CD14-positive monocyte (primary cell): ENCODE measurements around the gene EMILIN1. TPM values are rescaled to one million over a fixed set of nuclear protein-coding genes. Genes with fewer than 3 reads are reported as not detected.
A peak's percentile ranks its signal among the peaks of the same experiment; 100 is the strongest.

Source experiments
- DNase-seq, 3 donors: peaks; one replicate each; pipeline ENCODE4 v3.0.0-alpha.2; 2011 to 2022
- H2AFZ ChIP-seq: 2 replicates; pipeline ENCODE4 v1.6.0; 2012; ENCODE audit warnings: mild to moderate bottlenecking, low read depth, low read length, inconsistent platforms; ENCODE audit not compliant: insufficient read depth, poor library complexity, severe bottlenecking
- H3K27ac ChIP-seq, 2 donors: 1 replicate in 1 of 2; 2 replicates in 1 of 2; pipeline ENCODE4 v1.5.1; 2012 to 2013; ENCODE audit warnings: low read length in 2 of 2, control low read depth in 1 of 2, inconsistent platforms in 1 of 2, low read depth in 1 of 2, mild to moderate bottlenecking in 1 of 2
- H3K27me3 ChIP-seq, 2 donors: one replicate each; pipeline versions ENCODE4 v1.6.0 to v1.6.1; 2011 to 2013; ENCODE audit warnings: low read length in 2 of 2; ENCODE audit not compliant: control insufficient read depth in 2 of 2, insufficient read depth in 2 of 2
- H3K36me3 ChIP-seq, 2 donors: replicated peaks in 1 of 2; 1 replicate in 1 of 2; 2 replicates in 1 of 2; pipeline versions ENCODE4 v1.5.1 to v1.6.1; 2012 to 2013; ENCODE audit warnings: low read length in 2 of 2, control low read depth in 1 of 2, inconsistent platforms in 1 of 2, mild to moderate bottlenecking in 1 of 2; ENCODE audit not compliant: insufficient read depth in 2 of 2, control insufficient read depth in 1 of 2
- H3K4me1 ChIP-seq, 2 donors: 1 replicate in 1 of 2; 2 replicates in 1 of 2; pipeline versions ENCODE4 v1.5.1 to v1.6.1; 2012 to 2013; ENCODE audit warnings: low read length in 2 of 2, control low read depth in 1 of 2, inconsistent platforms in 1 of 2, mild to moderate bottlenecking in 1 of 2, moderate library complexity in 1 of 2; ENCODE audit not compliant: insufficient read depth in 2 of 2, control insufficient read depth in 1 of 2
- H3K4me2 ChIP-seq: replicated peaks from 2 replicates; pipeline ENCODE3; 2012; ENCODE audit warnings: low read length, moderate library complexity, mild to moderate bottlenecking; ENCODE audit not compliant: poor library complexity, severe bottlenecking; ENCODE audit errors: extremely low read depth
- H3K4me3 ChIP-seq, 3 experiments: fragments of 200-600 bp in 1 of 3; sonication (generic) in 1 of 3; replicated peaks in 1 of 3; 1 replicate in 2 of 3; 2 replicates in 1 of 3; pipeline ENCODE4 v1.5.1; 2011 to 2013; ENCODE audit warnings: low read length in 3 of 3, mild to moderate bottlenecking in 3 of 3, control low read depth in 2 of 3, low read depth in 2 of 3, inconsistent platforms in 1 of 3, moderate library complexity in 1 of 3
- H3K79me2 ChIP-seq: 2 replicates; pipeline ENCODE4 v1.6.0; 2012; ENCODE audit warnings: mild to moderate bottlenecking, control low read depth, inconsistent platforms, low read length, moderate library complexity; ENCODE audit not compliant: insufficient read depth
- H3K9ac ChIP-seq: 2 replicates; pipeline ENCODE4 v1.6.0; 2017; ENCODE audit warnings: low read length, mild to moderate bottlenecking; ENCODE audit not compliant: insufficient read depth, poor library complexity, severe bottlenecking
- H3K9me3 ChIP-seq, 2 donors: replicated peaks in 1 of 2; 1 replicate in 1 of 2; 2 replicates in 1 of 2; pipeline versions ENCODE4 v1.5.1 to v1.6.1; 2012 to 2013; ENCODE audit warnings: low read length in 2 of 2, control low read depth in 1 of 2; ENCODE audit not compliant: control insufficient read depth in 1 of 2, insufficient read depth in 1 of 2
- H4K20me1 ChIP-seq: 2 replicates; pipeline ENCODE4 v1.6.0; 2012; ENCODE audit warnings: mild to moderate bottlenecking, low read length, control low read depth, moderate library complexity; ENCODE audit not compliant: insufficient read depth
- H3K27ac Mint-ChIP-seq, 7 donors: one replicate each; pipeline ENCODE4 v1.8.0; 2020; ENCODE audit warnings: mild to moderate bottlenecking in 7 of 7, mixed read lengths in 7 of 7, moderate library complexity in 6 of 7, inconsistent platforms in 2 of 7
- H3K27me3 Mint-ChIP-seq, 3 donors: one replicate each; pipeline ENCODE4 v1.8.0; 2021 to 2022; ENCODE audit warnings: low read depth in 3 of 3, mild to moderate bottlenecking in 3 of 3, mixed read lengths in 3 of 3, moderate library complexity in 3 of 3, inconsistent platforms in 1 of 3
- H3K36me3 Mint-ChIP-seq, 2 donors: one replicate each; pipeline ENCODE4 v1.8.0; 2020; ENCODE audit warnings: mixed read lengths in 2 of 2, inconsistent platforms in 1 of 2, mild to moderate bottlenecking in 1 of 2
- H3K4me1 Mint-ChIP-seq: one replicate; pipeline ENCODE4 v1.8.0; 2020; ENCODE audit warnings: mild to moderate bottlenecking, mixed read lengths
- H3K4me3 Mint-ChIP-seq, 2 donors: one replicate each; pipeline ENCODE4 v1.8.0; 2020; ENCODE audit warnings: mild to moderate bottlenecking in 2 of 2, mixed read lengths in 2 of 2, moderate library complexity in 1 of 2
- H3K9me3 Mint-ChIP-seq, 7 donors: one replicate each; pipeline ENCODE4 v1.8.0; 2020 to 2022; ENCODE audit warnings: mixed read lengths in 7 of 7, mild to moderate bottlenecking in 6 of 7, moderate library complexity in 6 of 7, inconsistent platforms in 2 of 7
- whole genome bisulfite sequencing: methylation state at CpG from one replicate; pipeline ENCODE4 v1.1.5; 2013; ENCODE audit warnings: missing lambda C conversion rate; ENCODE audit not compliant: insufficient coverage; 5-methylcytosine and 5-hydroxymethylcytosine counted together
- intact Hi-C, 2 donors: fragments of 100-400 bp; cut with micrococcal nuclease; formaldehyde crosslinking; loops; one replicate each; pipeline versions ENCODE4 v1.15.0 to v1.15.1; 2023
- polyA plus RNA-seq, 3 donors: library from polyadenylated mRNA; depleted of rRNA in 1 of 3; unstranded in 2 of 3; stranded (reverse) in 1 of 3; fragments of 300-500 nt in 2 of 3; fragments of >200 nt in 1 of 3; fragmentation: Illumina TruSeq in 2 of 3; gene quantifications; 1 replicate in 2 of 3; 2 replicates in 1 of 3; pipeline ENCODE4 v1.2.3, GENCODE V29; 2012 to 2021
- TF ChIP-seq, protein P1 (sequence below): fragments of 200-600 bp; IDR thresholded peaks from one replicate; pipeline ENCODE4 v1.8.0; 2022; ENCODE audit warnings: antibody characterized with exemption, mild to moderate bottlenecking

Gene EMILIN1
- polyA plus RNA-seq, 3 donors: 0.43 to 1.0 (median 0.44) TPM

DNA sequence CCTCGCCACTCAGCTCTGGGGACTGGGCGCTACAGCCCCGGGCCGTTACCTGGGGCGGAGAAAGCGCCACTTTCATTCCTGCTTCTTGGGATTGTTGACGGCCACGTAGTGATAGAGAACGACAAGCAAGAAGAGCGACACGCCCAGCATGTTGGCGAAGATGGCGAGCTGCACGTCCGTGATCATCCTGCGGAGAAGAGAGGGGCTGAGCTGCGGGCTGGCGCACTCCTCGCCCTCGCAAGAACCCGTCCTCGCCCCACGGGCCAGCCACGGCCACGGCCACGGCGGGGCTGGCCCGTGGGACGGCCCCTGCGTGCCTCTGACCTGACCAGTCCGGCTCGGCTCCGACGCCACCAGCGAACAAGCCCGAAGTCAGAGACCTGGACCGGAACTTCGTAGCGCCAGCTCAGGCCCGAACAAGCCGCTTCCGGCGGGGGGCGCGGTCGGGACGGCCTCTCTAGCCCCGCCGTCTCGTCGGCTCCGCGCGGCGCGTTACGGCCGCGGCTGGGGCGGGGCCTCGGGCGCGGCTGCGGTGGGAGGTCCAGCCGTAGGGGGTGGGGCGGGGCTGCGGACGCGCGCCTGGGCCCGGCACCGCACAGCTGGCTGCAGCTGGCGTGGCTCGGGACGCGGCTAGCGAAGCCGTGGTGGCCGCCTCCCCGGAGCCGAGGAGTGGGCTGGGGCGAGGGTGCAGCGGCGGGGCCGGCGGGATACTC is 7.0 kb upstream of the EMILIN1 start, which contains the start of gene OST4:
Gene OST4 (minus strand): TSS at position 378 of the 713 bp plus-strand sequence.
- Mint-ChIP-seq H3K4me3 (peak within 1 kb of the TSS; percentile 94 to 95), H3K27me3 (no peaks in the 10 kb centered on the region), H3K36me3 (peaks cover 30% of the 10 kb centered on the region in 2 donors), H3K9me3 (peaks cover 0 to 2% (median 0%) of the 10 kb centered on the region in 7 donors), H3K4me1 (peaks cover 57% of the 10 kb centered on the region), H3K27ac (peak within 1 kb of the TSS; percentile 92 to 98 (median 96))
- Histone ChIP-seq H3K79me2 (peaks cover 24% of the 10 kb centered on the region), H3K36me3 (peaks cover 19 to 37% of the 10 kb centered on the region in 2 donors), H3K9ac (peak within 1 kb of the TSS; percentile 91), H3K4me1 (peaks cover 41 to 49% of the 10 kb centered on the region in 2 donors), H3K27me3 (no peaks in the 10 kb centered on the region), H3K4me2 (peak within 1 kb of the TSS; percentile 89), H2AFZ (peak within 1 kb of the TSS; percentile 96), H3K4me3 (peak within 1 kb of the TSS; percentile 91 to 97 (median 95)), H4K20me1 (peaks cover 15% of the 10 kb centered on the region), H3K9me3 (no peaks in the 10 kb centered on the region), H3K27ac (peak within 1 kb of the TSS; percentile 86 to 96)
- WGBS: under 1% methylated on average over 85 of the region's 86 CpGs
- DNase-seq: peak; percentile 84 to 93 (median 86)
- intact Hi-C loops: loop anchor here (5.0 kb wide), 1 partner anchor 39 kb away; the partner anchor contains the start of gene TMEM214 (in 2 of the 2)
- TF ChIP-seq, protein P1, sequence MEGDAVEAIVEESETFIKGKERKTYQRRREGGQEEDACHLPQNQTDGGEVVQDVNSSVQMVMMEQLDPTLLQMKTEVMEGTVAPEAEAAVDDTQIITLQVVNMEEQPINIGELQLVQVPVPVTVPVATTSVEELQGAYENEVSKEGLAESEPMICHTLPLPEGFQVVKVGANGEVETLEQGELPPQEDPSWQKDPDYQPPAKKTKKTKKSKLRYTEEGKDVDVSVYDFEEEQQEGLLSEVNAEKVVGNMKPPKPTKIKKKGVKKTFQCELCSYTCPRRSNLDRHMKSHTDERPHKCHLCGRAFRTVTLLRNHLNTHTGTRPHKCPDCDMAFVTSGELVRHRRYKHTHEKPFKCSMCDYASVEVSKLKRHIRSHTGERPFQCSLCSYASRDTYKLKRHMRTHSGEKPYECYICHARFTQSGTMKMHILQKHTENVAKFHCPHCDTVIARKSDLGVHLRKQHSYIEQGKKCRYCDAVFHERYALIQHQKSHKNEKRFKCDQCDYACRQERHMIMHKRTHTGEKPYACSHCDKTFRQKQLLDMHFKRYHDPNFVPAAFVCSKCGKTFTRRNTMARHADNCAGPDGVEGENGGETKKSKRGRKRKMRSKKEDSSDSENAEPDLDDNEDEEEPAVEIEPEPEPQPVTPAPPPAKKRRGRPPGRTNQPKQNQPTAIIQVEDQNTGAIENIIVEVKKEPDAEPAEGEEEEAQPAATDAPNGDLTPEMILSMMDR: no peak

DNA sequence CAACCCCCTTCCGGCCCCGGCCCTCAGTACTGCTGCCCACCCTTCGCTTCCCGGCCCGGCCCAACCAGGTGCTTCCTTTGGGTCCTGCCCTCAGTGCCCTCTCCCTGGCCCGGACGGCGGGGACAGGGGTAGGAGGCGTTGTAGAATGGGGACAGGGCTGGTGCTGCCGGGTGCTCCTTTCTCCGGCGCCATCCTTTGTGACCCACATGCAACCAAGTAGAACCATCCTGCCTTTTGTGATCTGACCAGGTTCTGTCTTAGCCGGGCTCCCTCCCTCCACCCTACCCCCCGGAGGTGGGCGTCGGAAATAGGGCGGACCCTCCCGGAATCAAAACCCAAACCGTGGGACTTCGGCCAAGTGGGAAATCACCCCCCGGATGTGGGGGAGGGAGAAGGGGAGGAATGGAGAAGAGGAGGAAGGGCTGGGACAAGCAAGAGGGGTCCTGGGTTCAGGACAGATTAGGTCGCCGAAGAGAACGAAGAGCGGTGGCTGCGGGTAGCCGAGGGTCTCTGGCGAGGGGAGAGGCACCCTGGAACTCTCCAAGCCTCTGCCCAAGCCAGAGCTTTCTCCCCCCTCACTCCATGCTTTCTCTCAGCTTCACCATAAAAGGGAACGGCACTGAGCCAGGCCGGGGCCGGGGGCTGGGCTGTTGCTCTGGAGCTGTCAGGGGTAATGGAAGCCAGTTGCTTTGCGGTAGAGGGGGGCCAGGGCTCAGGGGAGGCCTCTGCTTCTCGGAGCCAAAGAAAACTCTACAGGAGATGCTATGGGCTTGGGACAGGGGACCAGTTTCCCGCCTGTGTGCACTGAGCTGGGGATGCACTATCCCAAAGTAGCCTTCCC is 6.2 kb upstream of the EMILIN1 start:
- Histone ChIP-seq H3K27me3 (no peaks in the 10 kb centered on the region), H3K4me1 (peaks cover 41 to 49% of the 10 kb centered on the region in 2 donors), H4K20me1 (peaks cover 15% of the 10 kb centered on the region), H3K36me3 (peaks cover 19 to 31% of the 10 kb centered on the region in 2 donors), H3K4me3 (peak overlapping the region; percentile 49 to 97 (median 69)), H3K9ac (peak overlapping the region; percentile 91), H3K27ac (peak overlapping the region in 1 of 2 donors; percentile 69), H3K79me2 (peaks cover 24% of the 10 kb centered on the region), H3K9me3 (no peaks in the 10 kb centered on the region), H3K4me2 (peak overlapping the region; percentile 89), H2AFZ (peak overlapping the region; percentile 96)
- peaks cover 0 to 2% (median 0%) of the 10 kb centered on the region in 7 donors for H3K9me3 Mint-ChIP-seq
- H3K4me1 Mint-ChIP-seq: peaks cover 60% of the 10 kb centered on the region
- DNase-seq: no peak
- intact Hi-C loops: loop anchor here (5.0 kb wide), 1 partner anchor 40 kb away; the partner anchor contains the start of gene TMEM214 (in 2 of the 2)
- H3K36me3 Mint-ChIP-seq: peaks cover 25 to 27% of the 10 kb centered on the region in 2 donors
- H3K27ac Mint-ChIP-seq: peak overlapping the region in 4 of 7 donors; percentile 66 to 77 (median 74)
- no peaks in the 10 kb centered on the region for H3K27me3 Mint-ChIP-seq
- TF ChIP-seq, protein P1: no peak
- WGBS: 4% methylated on average over 20 of the region's 34 CpGs
- H3K4me3 Mint-ChIP-seq: peak overlapping the region; percentile 78 to 87
